Putamen (tissue), 1 donor: Measurements from ENCODE around the gene SEPTIN5.

Experiments used
- DNase-seq: peaks from one replicate; pipeline ENCODE4 v3.0.0-alpha.2; 2016; ENCODE audit warnings: low spot score

SEPTIN5 gene

DNA sequence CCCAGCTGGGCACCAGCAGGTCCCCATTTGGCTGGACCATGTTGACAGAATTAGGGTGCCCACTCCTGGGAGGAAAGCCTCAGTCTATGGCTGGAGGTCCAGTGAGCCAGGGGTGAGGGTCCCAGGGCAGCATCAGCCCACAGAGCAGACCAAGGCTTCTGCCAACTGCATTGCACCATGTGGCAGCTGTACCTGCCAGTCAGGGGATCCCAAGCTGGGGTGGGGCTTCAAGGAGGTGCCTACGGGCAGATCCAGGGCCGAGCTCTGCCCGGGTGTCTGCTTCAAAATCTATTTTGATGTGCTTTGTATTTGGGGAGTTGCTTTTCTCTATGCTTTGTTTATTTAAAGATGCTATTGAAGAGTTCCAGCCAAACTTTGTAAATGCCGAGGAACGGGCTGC, 19.5 kb downstream of the SEPTIN5 start:
- DNase-seq = no peak

GRCh38 chr22:19734163-19734562, 19.9 kb downstream of the SEPTIN5 start:
- DNase-seq = no peak

GRCh38 chr22:19734837-19735382, 20.6 kb downstream of the SEPTIN5 start:
- no peak for DNase-seq

DNA sequence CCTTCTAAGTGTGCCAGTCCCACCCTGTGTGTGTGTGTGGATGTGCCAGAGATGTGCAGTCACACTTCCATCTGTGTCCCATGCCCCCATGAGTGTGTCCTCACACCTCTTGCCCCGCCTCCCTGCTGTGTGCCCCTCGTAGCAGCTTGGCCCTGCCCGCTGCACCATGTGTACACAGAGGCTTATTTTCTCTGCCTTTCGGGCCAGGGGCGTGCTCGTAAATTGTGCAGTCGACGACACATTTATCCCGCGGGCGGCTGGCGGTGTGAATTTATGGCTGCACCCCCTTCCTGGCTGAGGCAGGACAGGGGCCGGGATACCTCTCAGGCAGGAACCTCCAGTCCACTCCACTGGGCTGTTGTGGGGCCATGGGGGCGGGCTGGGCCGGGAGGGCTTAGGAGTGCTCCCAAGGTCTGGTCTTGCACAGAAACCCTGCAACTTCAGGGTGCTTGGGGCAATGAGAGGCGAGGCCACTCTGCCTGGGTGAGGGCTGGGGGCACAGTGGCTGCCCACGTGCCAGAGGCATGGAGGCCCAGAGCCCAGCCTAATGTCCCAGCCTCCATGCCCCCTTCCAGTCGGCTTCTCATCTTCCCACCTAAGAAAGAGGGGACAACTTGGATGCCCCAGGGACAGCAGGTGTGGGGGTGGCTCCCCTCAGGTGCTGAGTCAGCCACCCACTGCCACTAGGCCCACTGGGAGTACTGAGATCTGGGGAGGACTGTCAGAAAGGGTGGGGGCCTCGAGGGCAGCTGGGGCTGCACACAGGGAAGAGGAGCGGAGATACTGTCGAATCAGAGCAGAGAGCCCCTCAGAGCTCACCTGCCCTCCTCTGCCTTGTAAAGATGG, 21.6 kb downstream of the SEPTIN5 start:
- DNase-seq = no peak

DNA sequence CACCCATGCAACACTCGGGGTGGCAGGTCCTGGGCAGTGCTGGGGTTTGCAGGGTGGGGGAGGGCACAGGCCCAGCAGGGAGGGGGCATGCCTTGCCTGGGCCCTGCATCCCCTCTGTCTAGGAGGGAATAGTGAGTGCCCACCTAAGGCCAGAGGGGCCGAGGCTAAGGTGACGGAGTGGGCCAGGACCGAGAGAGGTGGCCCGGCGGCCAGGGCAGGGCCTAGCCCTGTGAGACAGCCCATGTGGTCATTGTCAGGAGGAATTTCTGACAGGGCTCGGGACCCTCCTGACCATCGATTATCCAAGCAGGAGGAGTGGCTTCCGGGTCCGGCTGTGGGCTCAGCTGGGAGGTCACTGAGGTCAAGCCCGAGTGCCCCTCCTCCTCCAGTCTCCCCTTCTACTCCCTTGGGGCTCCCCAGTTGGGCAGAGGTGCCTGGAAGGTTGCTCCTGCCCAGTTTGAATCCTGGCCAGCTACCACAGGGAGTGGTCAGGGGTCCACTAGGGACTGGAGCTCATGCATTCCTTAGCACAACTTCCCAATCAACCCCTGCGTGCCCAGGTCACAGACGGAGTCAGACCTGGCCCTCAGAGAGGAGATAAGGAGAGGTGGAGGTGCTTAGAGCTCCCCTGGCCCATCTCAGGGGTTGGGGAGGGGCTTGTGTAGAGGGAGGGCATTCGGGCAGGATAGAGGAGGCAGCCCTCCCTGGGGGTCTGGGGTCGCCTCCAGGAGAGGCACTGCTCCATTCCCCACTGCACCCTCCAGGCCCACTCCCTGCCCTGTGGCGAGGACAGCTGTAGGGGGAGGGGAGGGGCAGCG, 23.8 kb downstream of the SEPTIN5 start:
- no peak for DNase-seq

- DNase-seq = no peak
Measured at GRCh38 chr22:19738664-19739447, 24.6 kb downstream of the SEPTIN5 start.

GRCh38 chr22:19739448-19739895, 25.2 kb downstream of the SEPTIN5 start:
- DNase-seq = no peak

DNA sequence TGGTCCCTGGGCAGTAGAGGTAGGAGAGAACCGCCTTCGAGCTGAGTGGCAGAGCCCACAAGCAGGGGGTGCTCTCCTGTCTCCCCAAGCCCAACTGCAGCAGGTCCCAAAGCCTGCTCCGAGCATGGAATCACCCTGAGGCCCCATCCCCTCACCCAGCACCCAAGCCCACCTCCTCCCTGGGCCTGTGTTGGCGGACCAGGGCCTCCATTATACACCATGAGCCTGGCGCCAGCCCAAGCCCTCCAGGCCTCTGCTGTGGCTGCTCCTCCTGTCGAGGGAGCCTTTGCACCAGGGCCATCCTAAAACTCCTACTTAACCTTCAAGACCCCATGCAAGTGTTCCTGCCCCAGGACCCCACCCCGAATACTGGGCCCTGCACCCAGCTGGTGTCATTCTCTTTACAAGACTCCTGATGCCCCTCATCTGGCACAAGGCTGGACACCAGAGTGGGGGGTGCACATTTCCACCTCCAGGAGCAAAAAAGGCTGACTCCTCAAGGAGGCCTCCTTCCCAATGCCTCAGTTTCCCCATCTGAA, 25.7 kb downstream of the SEPTIN5 start:
- DNase-seq = no peak

DNA sequence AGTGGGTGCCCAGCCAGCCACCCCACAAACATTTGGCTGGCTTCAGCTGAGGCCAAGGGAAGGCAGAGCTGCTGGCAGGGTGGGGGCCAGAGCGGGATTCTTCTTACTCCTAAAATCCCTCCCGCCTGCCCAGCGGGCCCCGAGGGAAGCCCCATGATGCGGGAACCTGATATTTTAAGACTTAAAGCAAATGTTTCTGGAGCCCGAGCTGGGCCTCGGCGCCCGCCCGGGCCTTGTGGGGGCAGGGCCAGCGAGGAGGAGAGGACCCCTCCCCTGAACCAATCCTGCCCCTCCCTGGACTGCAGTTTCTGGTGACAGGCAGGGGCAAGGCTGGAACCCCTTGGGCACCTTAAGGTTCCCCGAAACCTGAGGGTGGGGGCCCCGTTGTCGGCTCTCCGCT, 26.3 kb downstream of the SEPTIN5 start:
- DNase-seq = no peak

GRCh38 chr22:19741053-19741452, 26.8 kb downstream of the SEPTIN5 start:
- no peak for DNase-seq

- DNase-seq = no peak
Measured at GRCh38 chr22:19742160-19743066, 28.1 kb downstream of the SEPTIN5 start.

DNA sequence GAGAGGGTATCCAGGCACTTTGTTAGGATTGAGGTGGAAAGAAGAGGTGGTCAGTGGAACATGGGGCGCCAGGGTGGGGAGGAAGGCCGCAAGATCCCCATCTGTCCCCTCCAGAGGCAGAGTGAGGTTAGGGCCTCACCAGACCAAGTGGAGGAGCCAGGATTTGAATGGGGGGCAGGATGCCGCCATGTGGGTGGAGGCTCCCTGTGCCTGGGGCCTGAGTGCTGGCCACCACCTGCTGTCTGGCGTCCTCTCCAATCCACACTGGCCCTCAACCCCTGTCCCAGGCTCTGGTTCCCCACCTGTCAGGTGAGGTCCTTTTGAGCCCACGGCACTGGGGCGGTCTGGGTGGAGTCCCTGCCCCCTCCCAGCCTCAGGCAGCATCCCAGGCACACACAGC, 28.8 kb downstream of the SEPTIN5 start:
- DNase-seq = no peak

DNA sequence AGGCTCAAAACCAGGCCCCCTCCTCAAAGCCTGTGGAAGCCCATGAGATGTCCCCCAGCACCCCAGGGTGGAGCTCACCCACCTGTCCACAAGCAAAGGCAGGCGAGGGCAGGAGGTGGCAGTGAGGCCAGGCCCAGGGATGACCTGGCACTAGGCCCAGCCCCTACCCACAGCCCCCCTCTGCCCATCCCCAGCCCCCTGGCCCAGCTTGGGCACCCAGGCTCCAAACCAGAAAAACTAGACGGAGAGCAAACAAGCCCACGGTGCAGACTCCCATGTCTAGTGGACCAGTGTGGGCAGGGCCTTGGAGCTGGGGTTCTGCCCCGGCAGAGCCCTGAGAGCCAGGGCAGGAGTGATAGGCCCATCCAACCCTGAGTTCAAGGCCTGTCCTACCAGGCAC, 29.3 kb downstream of the SEPTIN5 start:
- no peak for DNase-seq

GRCh38 chr22:19744350-19745006, 30.2 kb downstream of the SEPTIN5 start:
- DNase-seq = no peak

DNA sequence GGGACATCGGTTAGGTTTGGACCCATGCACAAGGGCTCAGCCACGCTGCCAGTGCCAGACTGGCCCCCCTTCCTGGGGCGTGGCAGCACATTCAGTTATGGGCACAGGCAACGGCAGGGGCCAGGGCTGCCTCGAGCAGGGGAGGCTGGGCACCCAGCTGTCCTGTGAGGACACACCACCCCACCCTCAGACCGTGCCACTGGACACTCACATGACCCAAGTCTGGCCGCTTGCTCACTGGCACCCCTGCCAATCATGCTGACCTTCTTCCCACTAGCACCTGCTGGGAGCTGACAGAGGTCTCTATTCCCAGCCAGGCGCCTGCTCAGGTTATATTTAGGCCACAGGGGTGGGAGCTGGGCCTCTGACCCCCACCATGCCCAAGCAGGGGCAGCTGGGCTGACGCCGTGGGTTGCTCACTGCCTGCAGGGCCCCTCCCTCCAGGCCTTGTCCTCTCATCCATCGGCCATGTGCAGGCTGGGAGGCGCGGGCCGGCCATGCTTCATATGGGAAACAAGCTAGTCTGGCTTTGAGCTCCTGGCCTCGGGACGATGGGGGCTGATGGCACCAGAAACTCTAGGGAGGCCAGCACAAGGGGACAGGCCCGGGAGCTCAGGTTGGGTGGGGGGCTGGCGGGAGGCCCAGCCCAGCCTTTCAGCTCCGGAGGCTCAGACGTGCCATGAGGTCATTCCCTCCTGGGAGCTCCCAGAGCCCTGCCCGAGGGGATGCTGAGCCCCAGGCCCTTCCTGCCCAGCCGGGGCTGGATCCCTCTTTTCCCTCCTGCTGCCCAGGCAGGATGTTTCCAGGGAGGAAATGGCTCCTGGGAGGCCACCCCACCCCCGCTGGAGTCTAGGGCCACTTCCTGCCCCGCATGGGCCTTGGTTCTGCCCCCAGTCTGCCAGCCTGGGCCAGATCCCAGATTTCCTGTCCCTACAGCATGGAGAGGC, 31.1 kb downstream of the SEPTIN5 start:
- no peak for DNase-seq

DNA sequence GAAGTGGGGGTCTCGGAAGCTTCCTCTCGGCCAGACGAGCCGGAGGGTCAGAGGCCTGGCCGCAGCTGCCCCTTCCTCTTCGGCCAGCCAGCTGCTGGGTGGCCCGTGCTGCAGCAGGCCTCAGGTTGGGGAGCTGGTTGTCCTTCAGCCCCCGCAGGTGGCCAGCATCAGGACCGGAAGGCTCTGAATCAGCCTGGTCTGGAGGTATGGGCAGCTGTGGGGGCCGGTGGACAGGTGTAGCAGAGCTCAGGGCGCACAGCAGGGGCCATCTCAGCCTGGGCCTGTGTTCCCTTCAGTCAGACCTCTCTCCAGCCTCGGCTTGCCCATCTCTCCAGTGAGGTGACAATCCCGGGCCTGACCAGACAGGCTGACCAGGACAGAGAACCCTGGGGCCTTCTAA, 32.4 kb downstream of the SEPTIN5 start:
- no peak for DNase-seq

GRCh38 chr22:19747551-19747950, 33.2 kb downstream of the SEPTIN5 start:
- DNase-seq = no peak

GRCh38 chr22:19748139-19748538, 33.8 kb downstream of the SEPTIN5 start:
- DNase-seq = no peak
